Naive thymus-derived CD8-positive, alpha-beta T cell (primary cell): ENCODE measurements around the gene RHOT2. TPM values are rescaled to one million over a fixed set of nuclear protein-coding genes. Genes with fewer than 3 reads are reported as not detected.

Experiments used
- ATAC-seq, 2 donors: fragments of 150-1000 bp; cut with Tn5 transposase in 1 of 2; sonication (Bioruptor Pico), chemical (Tn5 transposase) in 1 of 2; 1 replicate in 1 of 2; 2 replicates in 1 of 2; pipeline ENCODE4 v1.10.0; 2021; ENCODE audit warnings: mild to moderate bottlenecking in 2 of 2, moderate library complexity in 2 of 2
- POLR2A ChIA-PET: fragments of 350-600 bp; sonication (Branson Sonifier 250); formaldehyde crosslinking; loops from one replicate; lab custom pipeline; 2021; ENCODE audit warnings: antibody characterized with exemption; lab: Charles Lee
- DNase-seq, 10 donors: peaks; one replicate each; pipeline versions ENCODE4 v3.0.0 to v3.0.0-alpha.2; 2020 to 2022
- H3K27ac Mint-ChIP-seq, 10 donors: one replicate each; pipeline ENCODE4 v1.8.0; 2020 to 2022; ENCODE audit warnings: mild to moderate bottlenecking in 10 of 10, mixed read lengths in 10 of 10, moderate library complexity in 4 of 10, inconsistent platforms in 1 of 10
- H3K27me3 Mint-ChIP-seq, 5 donors: one replicate each; pipeline ENCODE4 v1.8.0; 2021 to 2022; ENCODE audit warnings: mixed read lengths in 5 of 5
- H3K36me3 Mint-ChIP-seq, 3 donors: one replicate each; pipeline ENCODE4 v1.8.0; 2020 to 2022; ENCODE audit warnings: mixed read lengths in 3 of 3, mild to moderate bottlenecking in 2 of 3, inconsistent platforms in 1 of 3
- H3K4me1 Mint-ChIP-seq, 4 donors: one replicate each; pipeline ENCODE4 v1.8.0; 2021 to 2022; ENCODE audit warnings: mixed read lengths in 4 of 4
- H3K4me3 Mint-ChIP-seq, 10 donors: one replicate each; pipeline ENCODE4 v1.8.0; 2020 to 2022; ENCODE audit warnings: mild to moderate bottlenecking in 10 of 10, mixed read lengths in 10 of 10, moderate library complexity in 6 of 10, inconsistent platforms in 1 of 10
- H3K9me3 Mint-ChIP-seq, 9 donors: one replicate each; pipeline ENCODE4 v1.8.0; 2020 to 2022; ENCODE audit warnings: mixed read lengths in 9 of 9, mild to moderate bottlenecking in 3 of 9, inconsistent platforms in 1 of 9, moderate library complexity in 1 of 9
- polyA plus RNA-seq, 3 donors: library from polyadenylated mRNA; unstranded; fragments of 300-500 nt; fragmentation: Illumina TruSeq; gene quantifications; one replicate each; pipeline ENCODE4 v1.2.3, GENCODE V29; 2021
- total RNA-seq, 8 experiments: library from RNA in 2 of 8; stranded (reverse) in 2 of 8; gene quantifications; one replicate each; pipeline ENCODE4 v1.2.3 and lab custom pipeline; 2021 to 2026

The RHOT2 gene
- total and polyA plus RNA-seq, 5 experiments from 2014 or later = 25.1 to 220 (median 44.8) TPM

GRCh38 chr16:676565-676902 lies 8.6 kb downstream of the RHOT2 start:
- peak overlapping the region in 1 of 10 donors; percentile 8 for H3K27ac Mint-ChIP-seq
- peaks cover 0 to 20% (median 0%) of the 10 kb centered on the region in 3 donors for H3K36me3 Mint-ChIP-seq

GRCh38 chr16:676913-677312 lies 9.0 kb downstream of the RHOT2 start:
- Mint-ChIP-seq H3K36me3 (peaks cover 0 to 18% (median 0%) of the 10 kb centered on the region in 3 donors), H3K4me1 (peaks cover 4 to 33% (median 21%) of the 10 kb centered on the region in 4 donors), H3K9me3 (no peaks in the 10 kb centered on the region), H3K27me3 (peaks cover 0 to 2% (median 0%) of the 10 kb centered on the region in 5 donors), H3K27ac (peak overlapping the region in 1 of 10 donors; percentile 8), H3K4me3 (peak overlapping the region in 3 of 10 donors; percentile 11 to 43 (median 33))
- DNase-seq (peak in 2 of 10 donors; percentile 19 to 25), ATAC-seq (no peak)
- POLR2A ChIA-PET = interaction anchor here (1.1 to 8.3 kb wide), 4 partner anchors 9 to 442 kb away, joined by 3 to 95 read pairs (median 8); partner anchors contain the start of genes FAM234A, RHOT2 and WDR24

More at GRCh38 chr16:676565-676902, 8.6 kb downstream of the RHOT2 start:
- DNase-seq = no peak
- H3K9me3 Mint-ChIP-seq = no peaks in the 10 kb centered on the region
- H3K4me1 Mint-ChIP-seq = peaks cover 4 to 29% (median 17%) of the 10 kb centered on the region in 4 donors
- POLR2A ChIA-PET = interaction anchor here (1.1 to 8.3 kb wide), 4 partner anchors 9 to 442 kb away, joined by 3 to 95 read pairs (median 8); partner anchors contain the start of genes FAM234A, RHOT2 and WDR24
- peak overlapping the region in 4 of 10 donors; percentile 11 to 50 (median 38) for H3K4me3 Mint-ChIP-seq
- peaks cover 0 to 2% (median 0%) of the 10 kb centered on the region in 5 donors for H3K27me3 Mint-ChIP-seq
- no peak for ATAC-seq

GRCh38 chr16:677316-678190 lies 9.6 kb downstream of the RHOT2 start:
- H3K36me3 Mint-ChIP-seq = peaks cover 0 to 21% (median 2%) of the 10 kb centered on the region in 3 donors
- no peaks in the 10 kb centered on the region for H3K9me3 Mint-ChIP-seq
- H3K4me3 Mint-ChIP-seq = peak overlapping the region in 1 of 10 donors; percentile 11
- peaks cover 0 to 2% (median 0%) of the 10 kb centered on the region in 5 donors for H3K27me3 Mint-ChIP-seq
- no peak for ATAC-seq
- H3K27ac Mint-ChIP-seq = no peak overlapping the region
- POLR2A ChIA-PET = interaction anchor here (0.6 to 8.3 kb wide), 6 partner anchors 10 to 443 kb away, joined by 3 to 95 read pairs (median 20); partner anchors contain the start of genes FAM234A, RHOT2 and WDR24
- no peak for DNase-seq
- H3K4me1 Mint-ChIP-seq = peaks cover 7 to 39% (median 26%) of the 10 kb centered on the region in 4 donors

GRCh38 chr16:678209-678857 lies 10.4 kb downstream of the RHOT2 start:
- Mint-ChIP-seq H3K4me1 (peaks cover 8 to 42% (median 30%) of the 10 kb centered on the region in 4 donors), H3K4me3 (peak overlapping the region in 6 of 10 donors; percentile 4 to 86 (median 76)), H3K27ac (peak overlapping the region in 1 of 10 donors; percentile 94), H3K9me3 (no peaks in the 10 kb centered on the region), H3K27me3 (peaks cover 0 to 2% (median 0%) of the 10 kb centered on the region in 5 donors), H3K36me3 (peaks cover 0 to 16% (median 3%) of the 10 kb centered on the region in 3 donors)
- DNase-seq (no peak), ATAC-seq (no peak)
- POLR2A ChIA-PET = interaction anchor here (0.6 to 8.3 kb wide), 7 partner anchors 10 to 42 kb away, joined by 3 to 95 read pairs (median 5); partner anchors contain the start of genes RHOT2 and WDR24

GRCh38 chr16:678858-679813 lies 11.2 kb downstream of the RHOT2 start:
- peaks cover 0 to 14% (median 3%) of the 10 kb centered on the region in 3 donors for H3K36me3 Mint-ChIP-seq
- peak; percentile 23 to 27 for ATAC-seq
- H3K27me3 Mint-ChIP-seq = peaks cover 0 to 2% (median 0%) of the 10 kb centered on the region in 5 donors
- no peaks in the 10 kb centered on the region for H3K9me3 Mint-ChIP-seq
- H3K27ac Mint-ChIP-seq = peak overlapping the region in 9 of 10 donors; percentile 37 to 94 (median 83)
- peak in 9 of 10 donors; percentile 33 to 76 (median 55) for DNase-seq
- POLR2A ChIA-PET = interaction anchor here (0.6 to 8.3 kb wide), 7 partner anchors 9 to 47 kb away, joined by 3 to 95 read pairs (median 6); partner anchors contain the start of genes CCDC78, RHOT2 and WDR24
- peaks cover 7 to 46% (median 33%) of the 10 kb centered on the region in 4 donors for H3K4me1 Mint-ChIP-seq
- peak overlapping the region; percentile 66 to 90 (median 84) for H3K4me3 Mint-ChIP-seq

GRCh38 chr16:679814-680624 lies 12.1 kb downstream of the RHOT2 start, which contains the start of gene STUB1:
STUB1 (plus strand) TSS chr16:680410; CDS start chr16:680526, 116 bp downstream.
- peak within 1 kb of the TSS; percentile 75 to 90 (median 84) for H3K4me3 Mint-ChIP-seq
- peak; percentile 50 to 56 for ATAC-seq
- DNase-seq = peak; percentile 74 to 97 (median 86)
- H3K27ac Mint-ChIP-seq = peak within 1 kb of the TSS in 9 of 10 donors; percentile 61 to 94 (median 82)
- peaks cover 0 to 2% (median 0%) of the 10 kb centered on the region in 5 donors for H3K27me3 Mint-ChIP-seq
- peaks cover 7 to 44% (median 33%) of the 10 kb centered on the region in 4 donors for H3K4me1 Mint-ChIP-seq
- no peaks in the 10 kb centered on the region for H3K9me3 Mint-ChIP-seq
- H3K36me3 Mint-ChIP-seq = peaks cover 0 to 12% (median 3%) of the 10 kb centered on the region in 3 donors
- POLR2A ChIA-PET = interaction anchor here (0.5 to 8.3 kb wide), 11 partner anchors 10 to 1292 kb away, joined by 3 to 95 read pairs (median 6); partner anchors contain the start of genes ANTKMT, CCDC78, DECR2 and HAGHL

- POLR2A ChIA-PET = interaction anchor here (0.5 to 8.3 kb wide), 12 partner anchors 9 to 1291 kb away, joined by 3 to 95 read pairs (median 6); partner anchors contain the start of genes ANTKMT, CCDC78, DECR2 and HAGHL
- H3K36me3 Mint-ChIP-seq = peaks cover 0 to 12% (median 3%) of the 10 kb centered on the region in 3 donors
- peak overlapping the region in 4 of 10 donors; percentile 25 to 65 (median 58) for H3K27ac Mint-ChIP-seq
- H3K4me1 Mint-ChIP-seq = peaks cover 7 to 41% (median 29%) of the 10 kb centered on the region in 4 donors
- H3K4me3 Mint-ChIP-seq = peak overlapping the region; percentile 64 to 86 (median 74)
- ATAC-seq = no peak
- peaks cover 0 to 2% (median 0%) of the 10 kb centered on the region in 5 donors for H3K27me3 Mint-ChIP-seq
- no peaks in the 10 kb centered on the region for H3K9me3 Mint-ChIP-seq
- DNase-seq = no peak
Observed at GRCh38 chr16:680625-680945, 12.7 kb downstream of the RHOT2 start.

- H3K4me3 Mint-ChIP-seq = peak overlapping the region; percentile 64 to 81 (median 71)
- H3K27ac Mint-ChIP-seq = peak overlapping the region in 7 of 10 donors; percentile 19 to 84 (median 44)
- ATAC-seq = no peak
- no peak for DNase-seq
- peaks cover 0 to 13% (median 3%) of the 10 kb centered on the region in 3 donors for H3K36me3 Mint-ChIP-seq
- peaks cover 0 to 2% (median 0%) of the 10 kb centered on the region in 5 donors for H3K27me3 Mint-ChIP-seq
- POLR2A ChIA-PET = interaction anchor here (0.5 to 8.3 kb wide), 14 partner anchors 9 to 1835 kb away, joined by 3 to 95 read pairs (median 5); partner anchors contain the start of genes ANTKMT, HAGHL, MCRIP2 and METTL26
- no peaks in the 10 kb centered on the region for H3K9me3 Mint-ChIP-seq
- H3K4me1 Mint-ChIP-seq = peaks cover 7 to 41% (median 32%) of the 10 kb centered on the region in 4 donors
Observed at GRCh38 chr16:680967-681745, 13.2 kb downstream of the RHOT2 start.

GRCh38 chr16:681746-682427 lies 14.0 kb downstream of the RHOT2 start:
- H3K4me1 Mint-ChIP-seq = peaks cover 7 to 36% (median 32%) of the 10 kb centered on the region in 4 donors
- ATAC-seq (no peak), DNase-seq (no peak)
- peak overlapping the region in 6 of 10 donors; percentile 19 to 84 (median 53) for H3K27ac Mint-ChIP-seq
- H3K4me3 Mint-ChIP-seq = peak overlapping the region; percentile 64 to 82 (median 78)
- POLR2A ChIA-PET = interaction anchor here (0.5 to 8.3 kb wide), 13 partner anchors 8 to 1283 kb away, joined by 3 to 95 read pairs (median 5); partner anchors contain the start of genes ANTKMT, HAGHL, MCRIP2 and METTL26
- peaks cover 0 to 14% (median 3%) of the 10 kb centered on the region in 3 donors for H3K36me3 Mint-ChIP-seq
- H3K9me3 Mint-ChIP-seq = no peaks in the 10 kb centered on the region
- H3K27me3 Mint-ChIP-seq = no peaks in the 10 kb centered on the region
